ENCODE data around the gene SKAP2. TPM values are rescaled to one million over a fixed set of nuclear protein-coding genes. Genes with fewer than 3 reads are reported as not detected.

Gene SKAP2
- polyA plus RNA-seq, 1 donor (not counting 4 experiments of a cell fraction or from before 2014, with no cell fraction given), result 15.0 TPM

DNA sequence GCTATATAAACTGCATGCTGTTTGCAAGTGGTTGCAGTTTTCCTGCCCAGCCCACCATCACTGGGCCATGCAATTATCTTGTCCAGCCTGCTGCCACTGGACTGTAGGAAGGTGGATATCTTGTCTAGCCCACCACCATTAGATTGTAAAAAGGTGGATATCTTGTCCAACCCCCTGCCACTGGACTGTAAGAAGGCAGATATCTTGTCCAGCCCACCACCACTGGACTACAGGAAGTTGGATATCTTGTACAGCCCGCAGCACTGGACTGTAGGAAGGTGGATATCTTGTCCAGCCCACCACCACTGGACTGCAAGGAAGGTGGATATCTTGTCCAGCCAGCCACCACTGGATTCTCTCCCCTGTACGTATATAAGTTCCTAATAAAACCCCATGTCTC, 69.8 kb downstream of the SKAP2 start:
- DNase-seq (ENCODE audit: low read depth, low spot score) (no peak), FAIRE-seq (no peak)
- H3K9ac ChIP-seq (ENCODE audit: control insufficient read depth, extremely low read depth, insufficient read depth, low read length), result no peak overlapping the region
- H4K20me1 ChIP-seq (ENCODE audit: control insufficient read depth, extremely low read depth, insufficient read depth, low read length), result no peaks in the 10 kb centered on the region
- no peaks in the 10 kb centered on the region for H3K27me3 ChIP-seq (ENCODE audit: control insufficient read depth, extremely low read depth, insufficient read depth, low read length)
- no peaks in the 10 kb centered on the region for H3K9me1 ChIP-seq (ENCODE audit: control insufficient read depth, extremely low read depth, insufficient read depth, low read length)
- H3K27ac ChIP-seq (ENCODE audit: control insufficient read depth, insufficient read depth, low read length), result no peak overlapping the region
- H3K79me2 ChIP-seq (ENCODE audit: control insufficient read depth, insufficient read depth, low read length), result no peaks in the 10 kb centered on the region
- H3K36me3 ChIP-seq (ENCODE audit: control insufficient read depth in 2 of 2, extremely low read depth in 1 of 2, insufficient read depth in 2 of 2, low read length in 2 of 2), result no peaks in the 10 kb centered on the region
- no peaks in the 10 kb centered on the region for H3K9me3 ChIP-seq (ENCODE audit: control insufficient read depth, low read depth, low read length)
- no peak overlapping the region for H3K4me2 ChIP-seq (ENCODE audit: control insufficient read depth, extremely low read depth, insufficient read depth, low read depth, low read length)
- peaks cover 9% of the 10 kb centered on the region for H3K4me1 ChIP-seq (ENCODE audit: control insufficient read depth, extremely low read depth, insufficient read depth, low read length)
- TF ChIP-seq EZH2 (IDR thresholded peaks at IDR 0.05; ENCODE audit: low read length), result no peak
- TF ChIP-seq, protein P1, sequence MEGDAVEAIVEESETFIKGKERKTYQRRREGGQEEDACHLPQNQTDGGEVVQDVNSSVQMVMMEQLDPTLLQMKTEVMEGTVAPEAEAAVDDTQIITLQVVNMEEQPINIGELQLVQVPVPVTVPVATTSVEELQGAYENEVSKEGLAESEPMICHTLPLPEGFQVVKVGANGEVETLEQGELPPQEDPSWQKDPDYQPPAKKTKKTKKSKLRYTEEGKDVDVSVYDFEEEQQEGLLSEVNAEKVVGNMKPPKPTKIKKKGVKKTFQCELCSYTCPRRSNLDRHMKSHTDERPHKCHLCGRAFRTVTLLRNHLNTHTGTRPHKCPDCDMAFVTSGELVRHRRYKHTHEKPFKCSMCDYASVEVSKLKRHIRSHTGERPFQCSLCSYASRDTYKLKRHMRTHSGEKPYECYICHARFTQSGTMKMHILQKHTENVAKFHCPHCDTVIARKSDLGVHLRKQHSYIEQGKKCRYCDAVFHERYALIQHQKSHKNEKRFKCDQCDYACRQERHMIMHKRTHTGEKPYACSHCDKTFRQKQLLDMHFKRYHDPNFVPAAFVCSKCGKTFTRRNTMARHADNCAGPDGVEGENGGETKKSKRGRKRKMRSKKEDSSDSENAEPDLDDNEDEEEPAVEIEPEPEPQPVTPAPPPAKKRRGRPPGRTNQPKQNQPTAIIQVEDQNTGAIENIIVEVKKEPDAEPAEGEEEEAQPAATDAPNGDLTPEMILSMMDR (optimal IDR thresholded peaks at IDR 0.05 in 1 of 3, IDR thresholded peaks at IDR 0.05 in 1 of 3, conservative IDR thresholded peaks at IDR 0.05 in 1 of 3; ENCODE audit: extremely low read depth in 1 of 3, insufficient read depth in 2 of 3, low read length in 3 of 3), result no peak
- dilution Hi-C loops (cut with MboI; ENCODE audit: extremely low pct_ligation_motif_present, low sequenced_read_pairs), result no loop called here
- no peak overlapping the region for H3K4me3 ChIP-seq (ENCODE audit: control insufficient read depth in 2 of 3, extremely low read depth in 1 of 3, insufficient read depth in 2 of 3, low read depth in 1 of 3, low read length in 3 of 3)
- no peak overlapping the region for H2AFZ ChIP-seq (ENCODE audit: control insufficient read depth, low read length)

DNA sequence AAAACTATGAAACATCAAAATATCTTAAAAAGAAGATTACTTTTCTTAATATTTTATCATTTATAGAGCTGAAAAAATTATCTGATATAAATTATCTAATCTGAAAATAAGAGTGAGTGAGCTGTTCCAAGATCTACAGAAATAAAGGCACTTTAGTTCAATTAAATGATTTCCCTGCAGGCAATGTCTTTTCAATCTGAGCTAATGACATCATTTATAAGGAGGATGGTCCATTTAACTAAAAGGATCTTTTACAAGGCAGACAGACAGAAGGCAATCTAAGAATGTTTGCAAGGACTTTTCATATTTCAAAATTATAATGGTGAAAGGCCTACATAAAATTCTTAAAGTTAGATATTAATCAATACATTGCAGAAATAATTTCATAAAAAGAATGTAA, 71.8 kb downstream of the SKAP2 start:
- Histone ChIP-seq H3K27ac (ENCODE audit: control insufficient read depth, insufficient read depth, low read length) (no peak overlapping the region), H2AFZ (ENCODE audit: control insufficient read depth, low read length) (no peak overlapping the region), H3K9me1 (ENCODE audit: control insufficient read depth, extremely low read depth, insufficient read depth, low read length) (no peaks in the 10 kb centered on the region), H3K36me3 (ENCODE audit: control insufficient read depth in 2 of 2, extremely low read depth in 1 of 2, insufficient read depth in 2 of 2, low read length in 2 of 2) (no peaks in the 10 kb centered on the region), H3K4me2 (ENCODE audit: control insufficient read depth, extremely low read depth, insufficient read depth, low read depth, low read length) (no peak overlapping the region), H3K9me3 (ENCODE audit: control insufficient read depth, low read depth, low read length) (no peaks in the 10 kb centered on the region), H3K9ac (ENCODE audit: control insufficient read depth, extremely low read depth, insufficient read depth, low read length) (no peak overlapping the region), H3K4me3 (ENCODE audit: control insufficient read depth in 2 of 3, extremely low read depth in 1 of 3, insufficient read depth in 2 of 3, low read depth in 1 of 3, low read length in 3 of 3) (no peak overlapping the region), H3K27me3 (ENCODE audit: control insufficient read depth, extremely low read depth, insufficient read depth, low read length) (no peaks in the 10 kb centered on the region), H4K20me1 (ENCODE audit: control insufficient read depth, extremely low read depth, insufficient read depth, low read length) (no peaks in the 10 kb centered on the region), H3K79me2 (ENCODE audit: control insufficient read depth, insufficient read depth, low read length) (no peaks in the 10 kb centered on the region), H3K4me1 (ENCODE audit: control insufficient read depth, extremely low read depth, insufficient read depth, low read length) (no peaks in the 10 kb centered on the region)
- FAIRE-seq (no peak), DNase-seq (ENCODE audit: low read depth, low spot score) (no peak)
- TF ChIP-seq, protein P1 (optimal IDR thresholded peaks at IDR 0.05 in 1 of 3, IDR thresholded peaks at IDR 0.05 in 1 of 3, conservative IDR thresholded peaks at IDR 0.05 in 1 of 3; ENCODE audit: extremely low read depth in 1 of 3, insufficient read depth in 2 of 3, low read length in 3 of 3), result no peak
- TF ChIP-seq EZH2 (IDR thresholded peaks at IDR 0.05; ENCODE audit: low read length), result no peak
- dilution Hi-C loops (cut with MboI; ENCODE audit: extremely low pct_ligation_motif_present, low sequenced_read_pairs), result no loop called here

Data from keratinocyte (primary cell).